ES-I3 (cell line): Measurements from ENCODE around the gene SYTL1.

Experiments
- H3K36me3 ChIP-seq: 2 replicates; pipeline ENCODE4 v1.6.1; 2013; ENCODE audit warnings: mild to moderate bottlenecking, low read length, control low read depth, moderate library complexity; ENCODE audit not compliant: insufficient read depth
- H3K4me1 ChIP-seq: 2 replicates; pipeline ENCODE4 v1.6.1; 2013; ENCODE audit warnings: mild to moderate bottlenecking, control low read depth, low read length; ENCODE audit not compliant: insufficient read depth
- H3K9ac ChIP-seq: 2 replicates; pipeline ENCODE4 v1.6.1; 2013; ENCODE audit warnings: low read depth, mild to moderate bottlenecking, low read length, moderate library complexity
- H3K9me3 ChIP-seq: 2 replicates; pipeline ENCODE4 v1.6.1; 2013; ENCODE audit warnings: mild to moderate bottlenecking, low read length, moderate library complexity; ENCODE audit not compliant: control insufficient read depth, insufficient read depth

SYTL1 gene

DNA sequence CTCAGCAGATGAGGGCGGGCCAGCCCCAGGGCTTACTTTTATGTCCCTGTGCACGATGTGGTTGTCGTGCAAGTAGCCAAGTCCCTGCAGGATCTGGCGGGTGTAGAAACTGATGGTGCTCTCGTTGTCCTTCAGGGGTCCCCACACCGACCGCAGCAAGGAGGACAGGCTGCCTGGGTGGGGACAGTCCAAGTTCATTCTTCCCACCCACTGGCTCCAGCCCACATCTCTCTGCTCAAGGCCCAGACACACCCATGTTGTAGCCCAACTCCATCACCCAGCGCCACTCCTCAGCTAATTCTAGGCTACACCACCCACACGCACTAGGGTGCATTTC, 18.0 kb downstream of the SYTL1 start:
- Histone ChIP-seq H3K9me3 (no peaks in the 10 kb centered on the region), H3K4me1 (peaks cover 22% of the 10 kb centered on the region), H3K36me3 (no peaks in the 10 kb centered on the region), H3K9ac (peak overlapping the region; percentile 83; the same call in 1 of the 2 replicates)

DNA sequence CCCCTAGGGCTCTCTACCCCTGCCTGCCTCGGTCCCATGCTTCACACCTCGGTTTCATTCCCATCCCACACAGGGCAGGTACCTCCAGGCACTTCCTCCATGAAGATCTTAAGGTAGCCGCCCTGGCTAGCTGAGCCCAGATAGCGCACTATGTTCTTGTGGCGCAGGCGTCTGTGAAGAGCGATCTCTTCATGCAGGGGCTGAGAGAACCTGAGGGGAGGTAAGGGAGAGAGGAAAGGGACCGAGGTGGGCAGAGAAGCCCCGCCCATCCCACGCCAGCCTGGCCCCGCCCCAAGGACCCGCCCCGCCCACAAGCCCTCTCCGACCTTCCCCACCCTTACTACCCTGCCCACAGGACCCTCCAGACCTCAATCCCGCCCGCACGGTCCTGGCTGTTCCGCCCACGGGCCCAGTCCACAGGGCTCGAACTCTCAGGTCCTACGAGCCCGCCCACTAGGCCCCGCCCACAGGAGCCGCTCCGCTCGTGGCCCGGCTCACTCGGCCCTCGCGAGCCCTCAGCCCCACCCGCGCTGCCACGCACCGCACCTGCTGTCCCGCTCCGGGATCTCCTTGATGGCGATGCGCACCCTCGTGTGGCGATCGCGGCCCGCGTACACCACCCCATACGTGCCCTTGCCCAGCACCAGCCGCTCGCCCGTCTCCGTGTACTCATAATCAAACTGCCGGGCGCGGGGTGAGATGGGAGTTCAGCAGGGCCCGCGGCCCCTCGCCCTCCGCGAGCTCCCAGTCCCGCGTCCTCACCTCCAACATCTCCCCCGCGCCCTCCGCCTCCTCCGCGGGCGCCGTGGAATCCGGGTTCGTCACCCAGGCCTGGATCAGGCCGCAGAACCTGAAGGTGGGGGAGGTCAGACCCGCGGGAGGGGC, 18.6 kb downstream of the SYTL1 start:
- no peaks in the 10 kb centered on the region for H3K36me3 ChIP-seq
- peaks cover 28% of the 10 kb centered on the region for H3K4me1 ChIP-seq
- no peaks in the 10 kb centered on the region for H3K9me3 ChIP-seq
- peak overlapping the region; percentile 83 for H3K9ac ChIP-seq

DNA sequence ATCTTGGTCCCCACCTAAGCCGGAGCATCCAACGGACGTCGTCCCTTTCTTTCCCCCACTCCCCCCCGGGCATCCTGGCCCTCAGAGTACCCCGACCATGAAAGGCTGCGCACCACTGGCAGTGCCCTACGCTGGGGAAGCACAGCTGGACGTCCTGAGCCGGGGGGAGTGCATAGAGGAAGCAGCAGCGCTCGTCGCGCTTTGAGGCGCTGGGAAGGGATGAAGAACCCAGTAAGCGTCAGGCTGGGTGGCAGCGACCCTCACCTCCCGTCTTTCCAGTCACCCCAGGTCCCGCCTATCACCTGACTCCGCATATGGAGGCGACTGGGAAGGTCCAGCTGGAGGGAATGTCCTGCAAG, 19.2 kb downstream of the SYTL1 start:
- no peaks in the 10 kb centered on the region for H3K9me3 ChIP-seq
- no peaks in the 10 kb centered on the region for H3K36me3 ChIP-seq
- peak overlapping the region; percentile 83 for H3K9ac ChIP-seq
- peaks cover 28% of the 10 kb centered on the region for H3K4me1 ChIP-seq

DNA sequence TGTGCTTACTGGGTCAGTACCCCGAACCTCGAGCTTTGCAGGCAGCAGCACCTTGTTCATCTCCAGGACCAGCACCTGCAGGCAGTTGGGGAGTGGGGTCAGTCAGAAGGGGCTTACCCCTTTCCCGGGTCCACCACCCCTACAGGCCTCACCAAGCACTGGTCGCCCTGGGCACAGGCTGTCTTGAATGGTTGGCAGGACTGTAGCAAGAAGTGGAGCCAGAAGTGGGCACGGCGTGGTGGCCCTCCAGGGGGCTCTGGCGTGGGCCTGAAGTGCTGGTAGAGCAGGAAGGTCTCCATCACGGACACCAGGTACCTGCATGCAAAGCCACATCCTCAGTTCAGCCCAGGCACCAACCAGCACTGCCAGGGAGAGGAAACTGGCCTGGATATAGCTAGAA, 19.7 kb downstream of the SYTL1 start:
- H3K9ac ChIP-seq, result no peak overlapping the region
- H3K9me3 ChIP-seq, result no peaks in the 10 kb centered on the region
- peaks cover 23% of the 10 kb centered on the region for H3K4me1 ChIP-seq
- no peaks in the 10 kb centered on the region for H3K36me3 ChIP-seq

DNA sequence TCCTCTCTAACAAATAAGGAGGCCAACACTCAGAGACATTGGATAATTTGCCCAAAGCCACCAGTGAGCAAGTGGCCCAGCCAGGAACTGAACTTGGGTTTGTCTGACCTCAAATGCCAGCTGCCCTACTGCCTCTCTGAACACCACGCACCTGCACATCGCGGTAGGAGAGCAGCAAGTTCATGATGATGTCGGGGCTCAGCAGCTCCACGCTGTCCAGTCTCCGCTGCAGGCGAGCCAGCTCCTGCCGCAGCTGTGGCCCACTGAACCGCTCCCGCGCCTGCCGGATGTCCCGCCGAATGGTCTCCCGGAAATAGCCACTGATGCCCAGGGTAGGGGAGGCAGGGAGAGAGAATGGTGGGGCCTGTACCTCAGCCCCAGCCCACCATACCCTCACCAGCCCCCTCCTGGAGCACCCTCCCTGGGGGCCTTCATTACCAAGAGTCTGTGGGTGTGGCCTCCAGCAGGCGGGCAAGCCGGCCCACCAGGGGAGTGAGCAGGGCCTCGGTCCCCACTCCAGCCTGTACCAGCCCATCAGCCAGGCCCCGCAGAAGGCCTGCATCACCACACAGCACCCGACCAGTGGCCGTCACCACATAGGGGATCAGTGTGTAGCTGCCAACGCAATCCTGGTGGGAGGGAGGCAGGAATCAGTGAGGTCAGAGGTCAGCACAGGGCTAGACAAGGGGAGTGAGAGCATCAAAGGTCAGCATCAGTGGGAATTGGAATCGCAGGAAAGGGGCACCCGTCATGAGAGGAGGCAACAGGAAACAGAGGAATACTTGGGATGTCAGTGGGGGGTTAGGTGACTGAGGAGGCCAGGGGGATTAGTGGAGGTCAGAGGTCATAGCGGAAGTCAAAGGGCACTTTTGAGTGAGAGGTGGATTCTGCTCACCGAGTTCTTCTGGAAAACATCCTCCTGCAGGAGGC, 22.2 kb downstream of the SYTL1 start:
- Histone ChIP-seq H3K36me3 (no peaks in the 10 kb centered on the region), H3K9ac (no peak overlapping the region), H3K9me3 (no peaks in the 10 kb centered on the region), H3K4me1 (peaks cover 23% of the 10 kb centered on the region)

DNA sequence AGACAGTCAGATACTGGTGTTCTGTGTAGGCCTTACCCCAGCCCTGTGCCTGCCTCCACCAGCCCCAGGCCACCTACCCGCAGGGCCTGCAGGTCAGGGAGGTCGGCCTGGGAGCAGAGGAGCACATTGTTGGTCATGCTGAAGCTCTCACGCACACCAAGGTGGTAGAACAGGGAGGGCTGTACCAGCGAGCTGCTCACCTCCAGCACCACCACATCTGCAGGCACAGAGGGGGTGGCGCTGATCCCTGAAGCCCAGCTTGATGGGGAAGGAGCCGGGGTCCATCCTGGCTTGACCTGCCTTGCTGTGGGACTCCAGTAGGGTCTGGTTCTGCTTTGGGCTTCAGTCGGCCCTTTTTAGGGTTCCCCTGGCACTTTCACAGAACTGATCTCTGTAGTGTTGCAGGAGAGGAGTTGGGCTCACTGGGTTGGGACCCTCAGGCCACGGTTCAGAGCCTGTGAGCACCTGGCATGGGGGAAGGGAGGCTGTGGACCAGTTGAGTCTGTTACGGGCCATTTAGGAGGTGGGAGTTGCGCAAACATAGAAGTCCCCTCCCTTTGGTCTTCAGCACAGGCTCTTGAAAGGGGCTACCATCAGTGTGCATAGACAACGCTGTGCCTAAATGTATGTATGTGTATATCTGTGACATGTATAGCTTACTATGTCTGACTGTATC, 23.0 kb downstream of the SYTL1 start:
- Histone ChIP-seq H3K4me1 (peaks cover 16% of the 10 kb centered on the region), H3K9ac (no peak overlapping the region), H3K36me3 (no peaks in the 10 kb centered on the region), H3K9me3 (no peaks in the 10 kb centered on the region)

DNA sequence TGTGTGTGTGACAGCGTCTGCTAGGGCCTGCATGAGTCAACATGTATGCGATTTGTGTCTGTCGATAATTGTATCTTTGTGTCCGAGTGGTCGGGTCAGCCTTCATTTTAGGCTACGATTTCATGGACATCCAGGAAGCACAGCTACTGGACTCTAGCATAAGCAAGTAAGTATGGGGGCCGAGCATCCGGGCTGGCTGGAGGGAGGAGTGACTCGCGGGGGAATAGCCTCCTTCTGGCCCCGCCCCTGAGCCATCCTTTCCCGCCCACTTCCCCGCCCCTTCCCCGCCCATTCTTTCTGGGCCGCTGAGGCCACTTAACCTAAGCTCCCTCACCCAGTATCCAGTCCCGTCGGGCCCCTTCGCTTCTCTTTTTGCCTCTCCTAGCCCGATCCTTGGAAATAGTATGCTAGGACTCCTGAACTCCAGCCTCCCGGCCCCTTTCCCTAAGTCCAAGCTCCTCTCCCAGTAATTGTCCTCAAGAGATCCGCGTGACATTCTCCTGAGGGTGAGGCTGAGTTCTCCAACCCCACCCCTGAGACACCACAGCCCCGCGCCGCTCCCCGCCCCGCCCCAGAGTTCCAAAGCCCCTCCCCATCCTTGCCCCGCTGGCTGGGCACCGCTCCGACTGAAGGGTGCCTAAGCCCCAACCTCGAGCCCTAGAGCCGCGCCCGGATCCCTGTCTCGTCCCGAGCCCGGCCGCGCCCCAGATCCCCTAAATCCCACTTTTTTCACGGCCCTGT, 23.7 kb downstream of the SYTL1 start:
- H3K4me1 ChIP-seq, result peaks cover 16% of the 10 kb centered on the region
- no peaks in the 10 kb centered on the region for H3K9me3 ChIP-seq
- peak overlapping the region; percentile 67; the same call in 1 of the 2 replicates for H3K9ac ChIP-seq
- no peaks in the 10 kb centered on the region for H3K36me3 ChIP-seq

DNA sequence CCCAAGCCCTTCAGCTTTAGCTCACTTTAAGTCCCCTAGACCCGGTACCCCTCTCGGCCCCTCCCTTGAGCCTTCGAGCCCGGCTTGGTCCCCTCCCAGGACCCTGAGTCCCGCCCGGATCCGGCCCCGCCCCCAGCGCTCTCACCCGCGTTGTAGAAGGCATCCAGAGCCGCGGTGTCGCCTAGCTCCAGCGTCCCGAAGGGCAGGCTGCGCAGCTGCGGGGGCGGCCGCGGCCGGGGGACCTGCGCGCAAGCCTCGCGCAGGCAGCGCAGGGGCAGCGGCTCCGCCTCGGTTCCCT, 24.2 kb downstream of the SYTL1 start:
- H3K36me3 ChIP-seq, result no peaks in the 10 kb centered on the region
- H3K4me1 ChIP-seq, result peaks cover 16% of the 10 kb centered on the region
- H3K9ac ChIP-seq, result peak overlapping the region; percentile 67
- H3K9me3 ChIP-seq, result no peaks in the 10 kb centered on the region

DNA sequence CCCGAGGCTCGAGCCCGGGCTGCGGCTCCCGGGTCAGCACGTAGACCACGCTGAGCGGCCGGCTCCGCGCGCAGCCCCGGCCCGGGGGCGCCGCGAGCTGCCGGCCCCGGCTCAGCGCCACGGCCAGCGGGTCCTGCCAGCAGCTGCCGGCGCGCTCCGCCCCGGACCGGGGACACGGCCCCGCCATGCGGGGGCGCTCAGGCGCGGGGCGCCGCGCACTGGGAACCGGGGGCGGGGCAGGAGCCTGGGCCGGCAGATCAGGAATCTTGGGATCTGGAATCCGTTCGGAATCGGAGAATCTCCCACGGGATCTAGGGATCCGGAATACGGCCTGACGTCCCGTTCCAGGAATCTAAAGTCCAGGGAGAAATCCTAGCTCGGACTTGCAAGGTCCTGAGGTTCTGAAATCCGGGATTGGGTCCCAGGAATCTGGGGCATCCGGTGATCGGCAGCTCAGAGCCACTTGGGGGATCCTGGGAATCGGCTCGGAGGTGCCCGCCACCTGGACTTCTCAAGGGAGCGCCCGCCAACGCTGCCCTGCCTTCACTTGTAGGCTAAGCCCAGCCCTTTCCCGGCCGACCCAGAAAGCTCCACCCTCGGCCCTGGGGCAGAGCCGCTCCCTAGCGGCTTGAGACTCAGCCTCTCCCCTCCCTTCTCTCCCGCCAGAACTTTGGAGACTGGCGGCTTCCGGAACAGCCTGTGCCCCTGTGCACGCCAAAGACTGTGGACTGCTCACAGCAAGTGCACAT, 24.8 kb downstream of the SYTL1 start, which contains the start of gene MAP3K6:
TSS of gene MAP3K6 (minus strand) at position 551 of the 749 bp plus-strand sequence. CDS start at position 187, 364 bp downstream.
- Histone ChIP-seq H3K36me3 (no peaks in the 10 kb centered on the region), H3K9me3 (no peaks in the 10 kb centered on the region), H3K4me1 (peaks cover 16% of the 10 kb centered on the region), H3K9ac (peak within 1 kb of the TSS; percentile 67)

DNA sequence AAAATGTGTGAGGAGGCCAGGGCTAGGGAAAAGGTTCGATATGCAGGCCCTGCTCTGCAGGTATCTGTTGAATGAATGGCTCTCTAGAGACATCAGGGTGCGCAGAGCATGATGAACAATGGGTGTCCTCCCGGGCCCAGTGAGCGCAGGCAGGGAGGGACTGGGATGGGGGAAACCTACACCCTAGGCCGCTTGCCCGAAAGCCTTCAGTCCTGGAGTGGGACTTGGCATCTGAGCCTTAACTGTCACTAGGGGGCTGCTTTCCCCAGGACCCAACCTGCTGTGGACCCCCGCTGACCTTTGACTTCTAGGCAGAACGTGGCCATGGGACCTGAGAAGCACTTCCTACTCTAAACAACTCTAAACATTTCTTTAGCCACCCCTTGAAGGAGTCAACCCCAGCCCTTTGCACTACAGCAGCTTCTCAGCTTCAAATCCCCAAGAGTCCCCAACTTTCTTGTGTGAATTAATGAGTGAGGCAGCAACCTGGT, 25.4 kb downstream of the SYTL1 start:
- peak overlapping the region; percentile 67 for H3K9ac ChIP-seq

DNA sequence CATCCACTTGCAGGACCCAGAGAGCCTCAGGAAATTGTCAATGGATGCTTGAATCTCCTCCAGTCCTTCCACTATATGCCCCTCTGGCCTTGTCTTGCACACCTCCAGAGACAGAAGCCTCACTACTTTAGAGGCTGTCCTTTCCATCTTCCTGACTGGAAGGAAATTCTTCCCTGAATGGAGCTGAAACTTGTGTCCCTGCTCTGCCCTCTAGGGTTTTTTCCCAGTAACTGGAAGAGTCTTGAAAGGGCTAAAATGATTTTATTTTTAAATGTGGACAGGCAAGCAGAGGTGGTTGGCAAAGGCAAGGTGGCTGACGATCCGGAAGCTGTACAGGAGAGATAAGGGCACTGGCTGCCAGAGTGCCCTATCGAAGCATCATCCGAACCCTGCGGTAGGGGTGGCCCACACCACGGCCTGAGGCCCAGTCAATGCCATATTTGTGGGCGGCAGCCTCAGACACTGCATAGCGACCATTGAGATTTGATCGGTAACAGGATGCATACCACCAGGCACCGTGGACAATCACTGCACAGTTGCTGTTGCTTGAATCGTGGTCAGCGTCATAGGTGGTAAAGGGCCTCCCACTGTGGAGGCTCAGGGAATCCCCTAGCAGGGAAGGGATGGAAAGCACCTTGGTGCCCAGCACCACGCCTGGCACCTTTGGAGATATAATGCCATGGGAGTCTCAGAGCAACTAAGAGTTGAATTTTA, 27.2 kb downstream of the SYTL1 start:
- H3K9ac ChIP-seq, result no peak overlapping the region
- H3K4me1 ChIP-seq, result peaks cover 16% of the 10 kb centered on the region
- no peaks in the 10 kb centered on the region for H3K36me3 ChIP-seq
- H3K9me3 ChIP-seq, result no peaks in the 10 kb centered on the region

More for the DNA sequence above, 25.4 kb downstream of the SYTL1 start:
- Histone ChIP-seq H3K4me1 (peaks cover 16% of the 10 kb centered on the region), H3K9me3 (no peaks in the 10 kb centered on the region), H3K36me3 (no peaks in the 10 kb centered on the region)

DNA sequence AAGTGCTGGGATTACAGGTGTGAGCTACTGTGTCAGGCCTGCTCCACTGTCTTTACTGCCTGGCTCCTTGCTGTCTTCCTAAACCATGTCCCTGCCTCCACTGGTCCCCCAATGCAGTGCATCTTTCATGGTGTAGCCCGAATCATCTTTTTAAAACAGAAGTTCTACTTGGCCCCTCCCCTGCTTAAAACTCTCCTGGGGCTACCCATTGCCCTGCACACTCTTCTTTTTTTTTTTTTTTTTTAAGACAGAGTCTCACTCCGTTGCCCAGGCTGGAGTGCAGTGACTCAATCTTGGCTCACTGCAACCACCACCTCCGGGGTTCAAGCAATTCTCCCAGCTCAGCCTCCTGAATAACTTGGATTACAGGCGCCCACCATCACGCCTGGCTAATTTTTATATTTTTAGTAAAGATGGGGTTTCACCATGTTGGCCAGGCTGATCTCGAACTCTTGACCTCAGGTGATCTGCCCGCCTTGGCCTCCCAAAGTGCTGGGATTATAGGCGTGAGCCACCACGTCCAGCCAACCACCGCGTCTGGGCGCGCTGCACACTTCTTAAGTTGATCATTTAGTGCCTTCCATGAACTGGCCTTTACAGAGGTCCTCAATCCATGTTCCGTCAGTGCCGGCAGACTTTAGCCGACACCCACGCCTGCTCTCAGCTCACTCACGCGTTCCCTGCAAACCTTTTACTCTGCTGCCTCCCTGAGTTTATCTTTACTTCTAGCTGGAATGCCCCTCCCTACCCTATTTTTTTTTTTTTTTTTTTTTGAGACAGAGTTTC, 30.4 kb downstream of the SYTL1 start:
- Histone ChIP-seq H3K36me3 (no peaks in the 10 kb centered on the region), H3K4me1 (peaks cover 3% of the 10 kb centered on the region; the same call in 1 of the 2 replicates), H3K9ac (no peak overlapping the region), H3K9me3 (no peaks in the 10 kb centered on the region)
